ENCODE measurements around the gene ARFGEF3. TPM values are rescaled to one million over a fixed set of nuclear protein-coding genes. Genes with fewer than 3 reads are reported as not detected.

Gene ARFGEF3
- total and polyA plus RNA-seq, 2 donors (not counting 1 experiment from before 2014, with no cell fraction given): not detected

- DNase-seq (no peak), ATAC-seq (ENCODE audit: low read depth) (no peak)
- peaks cover 3% of the 10 kb centered on the region for H3K27me3 Mint-ChIP-seq
- 80% methylated on average over 2 of the region's 3 CpGs for WGBS (ENCODE audit: insufficient coverage)
- Histone ChIP-seq H3K9me3 (ENCODE audit: control extremely low read depth in 1 of 3, control insufficient read depth in 2 of 3, insufficient read depth in 1 of 3, low read length in 2 of 3) (no peaks in the 10 kb centered on the region), H4K20me1 (ENCODE audit: control insufficient read depth, insufficient read depth, low read length, poor library complexity, severe bottlenecking) (no peaks in the 10 kb centered on the region), H3K4me3 (ENCODE audit: control extremely low read depth in 1 of 5, extremely low read depth in 1 of 5, insufficient read depth in 1 of 5, low read depth in 2 of 5, low read length in 4 of 5) (no peak overlapping the region), H2AFZ (ENCODE audit: insufficient read depth, low read depth, low read length, poor library complexity, severe bottlenecking) (no peak overlapping the region), H3K27ac (ENCODE audit: low read length in 2 of 2) (no peak overlapping the region), H3K36me3 (replicated peaks in 1 of 2; ENCODE audit: control extremely low read depth in 1 of 2, control insufficient read depth in 1 of 2, extremely low read depth in 1 of 2, insufficient read depth in 2 of 2, low read length in 1 of 2) (no peaks in the 10 kb centered on the region), H3K79me2 (ENCODE audit: control insufficient read depth, insufficient read depth, low read length) (no peaks in the 10 kb centered on the region), H3K27me3 (replicated peaks in 1 of 4; ENCODE audit: control extremely low read depth in 1 of 4, control insufficient read depth in 3 of 4, insufficient read depth in 4 of 4, low read length in 3 of 4) (no peaks in the 10 kb centered on the region), H3K4me2 (replicated peaks; ENCODE audit: low read depth, low read length, poor library complexity, severe bottlenecking) (no peak overlapping the region), H3K4me1 (ENCODE audit: control insufficient read depth in 2 of 2, insufficient read depth in 2 of 2, low read length in 2 of 2) (no peaks in the 10 kb centered on the region), H3K9ac (ENCODE audit: low read length) (no peak overlapping the region)
- ChIA-PET CTCF (no interaction called here), POLR2A (no interaction called here)
- no peak overlapping the region for H3K27ac Mint-ChIP-seq
- H3K4me1 Mint-ChIP-seq: no peaks in the 10 kb centered on the region
- no peak overlapping the region for H3K4me3 Mint-ChIP-seq
- intact Hi-C loops (cut with micrococcal nuclease): no loop called here
- H3K9me3 Mint-ChIP-seq (ENCODE audit: insufficient read depth): no peaks in the 10 kb centered on the region
- no peak for TF ChIP-seq EZH2 (IDR thresholded peaks at IDR 0.05; ENCODE audit: borderline replicate concordance, insufficient read depth, low read depth, low read length, poor library complexity, severe bottlenecking)
- no peak for TF ChIP-seq CTCF (IDR thresholded peaks at IDR 0.05)
Measured at GRCh38 chr6:138383776-138384175, 222.0 kb downstream of the ARFGEF3 start.

- ChIA-PET POLR2A (no interaction called here), CTCF (no interaction called here)
- no peaks in the 10 kb centered on the region for H3K9me3 Mint-ChIP-seq (ENCODE audit: insufficient read depth)
- TF ChIP-seq CTCF (IDR thresholded peaks at IDR 0.05) (no peak), EZH2 (IDR thresholded peaks at IDR 0.05; ENCODE audit: borderline replicate concordance, insufficient read depth, low read depth, low read length, poor library complexity, severe bottlenecking) (no peak)
- no peak for DNase-seq
- H3K4me3 Mint-ChIP-seq: no peak overlapping the region
- H3K9me3 ChIP-seq (ENCODE audit: control extremely low read depth in 1 of 3, control insufficient read depth in 2 of 3, insufficient read depth in 1 of 3, low read length in 2 of 3): no peaks in the 10 kb centered on the region
- H4K20me1 ChIP-seq (ENCODE audit: control insufficient read depth, insufficient read depth, low read length, poor library complexity, severe bottlenecking): no peaks in the 10 kb centered on the region
- H3K27me3 Mint-ChIP-seq: peaks cover 11% of the 10 kb centered on the region
- H3K4me1 Mint-ChIP-seq: no peaks in the 10 kb centered on the region
- H3K79me2 ChIP-seq (ENCODE audit: control insufficient read depth, insufficient read depth, low read length): no peaks in the 10 kb centered on the region
- no peak overlapping the region for H3K4me3 ChIP-seq (ENCODE audit: control extremely low read depth in 1 of 5, extremely low read depth in 1 of 5, insufficient read depth in 1 of 5, low read depth in 2 of 5, low read length in 4 of 5)
- H3K4me2 ChIP-seq (replicated peaks; ENCODE audit: low read depth, low read length, poor library complexity, severe bottlenecking): no peak overlapping the region
- WGBS (ENCODE audit: insufficient coverage): 100% methylated on average over 2 of the region's 3 CpGs
- H3K36me3 ChIP-seq (replicated peaks in 1 of 2; ENCODE audit: control extremely low read depth in 1 of 2, control insufficient read depth in 1 of 2, extremely low read depth in 1 of 2, insufficient read depth in 2 of 2, low read length in 1 of 2): no peaks in the 10 kb centered on the region
- ATAC-seq (ENCODE audit: low read depth): no peak
- H3K27ac Mint-ChIP-seq: no peak overlapping the region
- no peak overlapping the region for H3K9ac ChIP-seq (ENCODE audit: low read length)
- intact Hi-C loops (cut with micrococcal nuclease): no loop called here
- no peaks in the 10 kb centered on the region for H3K27me3 ChIP-seq (replicated peaks in 1 of 4; ENCODE audit: control extremely low read depth in 1 of 4, control insufficient read depth in 3 of 4, insufficient read depth in 4 of 4, low read length in 3 of 4)
- no peak overlapping the region for H3K27ac ChIP-seq (ENCODE audit: low read length in 2 of 2)
- no peak overlapping the region for H2AFZ ChIP-seq (ENCODE audit: insufficient read depth, low read depth, low read length, poor library complexity, severe bottlenecking)
- H3K4me1 ChIP-seq (ENCODE audit: control insufficient read depth in 2 of 2, insufficient read depth in 2 of 2, low read length in 2 of 2): no peaks in the 10 kb centered on the region
Measured at GRCh38 chr6:138386897-138387296, 225.2 kb downstream of the ARFGEF3 start.
